ENCODE measurements around the gene KRTAP5-6. TPM values are rescaled to one million over a fixed set of nuclear protein-coding genes. Genes with fewer than 3 reads are reported as not detected.

Gene KRTAP5-6
- total and polyA plus RNA-seq, 12 donors, result not detected

DNA sequence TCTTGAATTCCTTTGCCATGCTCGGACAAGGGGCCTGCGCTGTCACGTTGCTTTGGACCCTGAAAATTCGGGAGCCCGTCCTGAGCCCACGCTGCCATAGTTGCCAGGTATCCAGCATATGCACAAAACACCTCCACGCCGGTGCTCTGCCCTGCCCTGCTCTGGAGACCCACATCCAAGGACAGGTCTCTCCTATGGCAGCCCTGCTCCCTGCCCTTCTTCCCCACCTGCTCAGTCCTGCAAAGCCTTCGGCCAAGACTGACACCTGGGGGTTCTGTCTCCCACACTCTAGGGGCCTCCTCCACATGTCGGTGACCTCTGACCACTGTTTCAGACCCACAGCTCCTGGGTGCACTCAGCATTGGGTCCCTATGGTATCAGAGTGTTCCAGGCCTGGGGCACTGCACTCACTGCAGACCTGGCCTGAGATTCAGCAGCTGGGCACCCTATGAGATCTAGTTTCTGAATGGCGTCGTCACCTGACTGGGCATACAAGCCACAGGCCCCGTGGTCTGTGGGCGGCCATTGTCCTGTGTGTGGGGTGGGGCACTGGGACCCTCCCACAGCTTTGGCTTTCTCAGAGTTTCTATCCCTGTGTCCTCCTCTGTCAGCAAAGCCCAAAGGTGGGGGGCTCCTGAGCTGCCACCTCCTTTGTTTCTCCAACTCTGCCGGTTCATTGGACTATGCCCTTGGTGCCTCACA, 2.0 kb upstream of the KRTAP5-6 start:
- ATAC-seq, result no peak
- WGBS, 2 donors, result 93 to 96% methylated on average over 15 of the region's 15 CpGs
- DNase-seq, result no peak

DNA sequence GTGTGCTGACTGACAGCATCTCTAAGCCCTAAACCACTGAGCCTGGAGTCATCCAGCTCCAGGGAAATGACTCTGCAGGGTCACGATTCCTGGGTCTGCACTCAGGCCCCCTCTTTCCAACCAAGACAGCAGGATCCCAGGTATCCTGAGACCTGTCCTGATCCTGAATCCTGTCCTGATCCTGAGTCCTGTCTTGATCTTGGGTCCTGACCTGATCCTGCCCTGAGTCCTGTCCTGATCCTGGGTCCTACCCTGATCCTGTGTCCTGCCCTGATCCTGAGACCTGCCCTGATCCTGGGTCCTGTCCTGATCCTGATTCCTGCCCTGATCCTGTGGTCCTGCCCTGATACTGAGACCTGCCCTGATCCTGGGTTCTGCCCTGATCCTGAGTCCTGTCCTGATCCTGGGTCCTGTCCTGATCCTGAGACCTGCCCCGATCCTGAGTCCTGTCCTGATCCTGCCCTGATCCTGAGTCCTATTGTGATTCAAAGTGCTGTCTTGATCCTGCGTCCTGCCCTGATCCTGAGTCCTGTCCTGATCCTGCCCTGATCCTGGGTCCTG, 1.4 kb upstream of the KRTAP5-6 start:
- ATAC-seq (no peak), DNase-seq (no peak)
- WGBS, 2 donors, result 98 to 100% methylated on average over 3 of the region's 3 CpGs
- H3K27me3 ChIP-seq, result peaks cover 0 to 16% (median 0%) of the 10 kb centered on the region in 7 donors
- H3K4me1 ChIP-seq, result peaks cover 5 to 15% (median 9%) of the 10 kb centered on the region in 9 donors
- H3K9me3 ChIP-seq, result no peaks in the 10 kb centered on the region
- no peaks in the 10 kb centered on the region for H3K36me3 ChIP-seq
- TF ChIP-seq, protein P1, sequence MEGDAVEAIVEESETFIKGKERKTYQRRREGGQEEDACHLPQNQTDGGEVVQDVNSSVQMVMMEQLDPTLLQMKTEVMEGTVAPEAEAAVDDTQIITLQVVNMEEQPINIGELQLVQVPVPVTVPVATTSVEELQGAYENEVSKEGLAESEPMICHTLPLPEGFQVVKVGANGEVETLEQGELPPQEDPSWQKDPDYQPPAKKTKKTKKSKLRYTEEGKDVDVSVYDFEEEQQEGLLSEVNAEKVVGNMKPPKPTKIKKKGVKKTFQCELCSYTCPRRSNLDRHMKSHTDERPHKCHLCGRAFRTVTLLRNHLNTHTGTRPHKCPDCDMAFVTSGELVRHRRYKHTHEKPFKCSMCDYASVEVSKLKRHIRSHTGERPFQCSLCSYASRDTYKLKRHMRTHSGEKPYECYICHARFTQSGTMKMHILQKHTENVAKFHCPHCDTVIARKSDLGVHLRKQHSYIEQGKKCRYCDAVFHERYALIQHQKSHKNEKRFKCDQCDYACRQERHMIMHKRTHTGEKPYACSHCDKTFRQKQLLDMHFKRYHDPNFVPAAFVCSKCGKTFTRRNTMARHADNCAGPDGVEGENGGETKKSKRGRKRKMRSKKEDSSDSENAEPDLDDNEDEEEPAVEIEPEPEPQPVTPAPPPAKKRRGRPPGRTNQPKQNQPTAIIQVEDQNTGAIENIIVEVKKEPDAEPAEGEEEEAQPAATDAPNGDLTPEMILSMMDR (IDR thresholded peaks at IDR 0.05), result no peak
- intact Hi-C loops (cut with DNase I), result loop anchor here in 4 of 10 donors (2.0 to 5.0 kb wide), 4 partner anchors 117 to 457 kb away; no protein-coding TSS in a partner anchor
- H3K4me3 ChIP-seq, result no peak overlapping the region
- no peak overlapping the region for H3K27ac ChIP-seq

More for the DNA sequence above, 2.0 kb upstream of the KRTAP5-6 start:
- peaks cover 5 to 15% (median 9%) of the 10 kb centered on the region in 9 donors for H3K4me1 ChIP-seq
- intact Hi-C loops (cut with DNase I), result loop anchor here (1.0 to 5.0 kb wide), 8 partner anchors 38 to 462 kb away; no protein-coding TSS in a partner anchor
- peaks cover 0 to 16% (median 0%) of the 10 kb centered on the region in 7 donors for H3K27me3 ChIP-seq
- no peaks in the 10 kb centered on the region for H3K36me3 ChIP-seq
- H3K9me3 ChIP-seq, result no peaks in the 10 kb centered on the region
- TF ChIP-seq, protein P1 (IDR thresholded peaks at IDR 0.05), result no peak
- no peak overlapping the region for H3K4me3 ChIP-seq
- no peak overlapping the region for H3K27ac ChIP-seq

DNA sequence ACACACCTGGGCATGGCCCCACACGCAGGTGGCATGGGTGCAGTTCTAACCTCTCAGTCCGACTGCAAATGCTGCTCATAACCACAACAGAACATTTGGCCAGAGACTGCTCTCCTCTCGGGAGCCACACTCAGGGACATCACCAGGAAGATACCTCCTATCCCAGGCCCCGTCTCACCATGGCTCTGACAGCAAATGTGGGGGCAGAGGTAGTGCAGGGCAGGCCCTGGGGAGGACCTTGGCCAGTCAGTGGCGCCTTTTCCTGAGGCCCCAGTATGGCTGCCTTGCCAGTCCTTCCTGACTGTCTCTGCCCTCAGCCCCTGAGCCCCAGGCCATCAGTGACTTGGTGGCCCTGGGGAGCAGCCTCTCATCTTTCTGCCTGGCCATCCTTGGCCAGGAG, 2.8 kb downstream of the KRTAP5-6 start:
- no peaks in the 10 kb centered on the region for H3K9me3 ChIP-seq
- no peaks in the 10 kb centered on the region for H3K4me1 ChIP-seq
- WGBS, 2 donors, result 80 to 82% methylated on average over 5 of the region's 5 CpGs
- no peak overlapping the region for H3K27ac ChIP-seq
- ATAC-seq (no peak), DNase-seq (no peak)
- intact Hi-C loops (cut with DNase I), result loop anchor here in 1 of 10 donors (5.0 kb wide), 2 partner anchors 113 to 453 kb away; no protein-coding TSS in a partner anchor
- TF ChIP-seq, protein P1 (IDR thresholded peaks at IDR 0.05), result no peak
- H3K27me3 ChIP-seq, result peaks cover 0 to 19% (median 4%) of the 10 kb centered on the region in 7 donors
- no peak overlapping the region for H3K4me3 ChIP-seq
- H3K36me3 ChIP-seq, result no peaks in the 10 kb centered on the region

DNA sequence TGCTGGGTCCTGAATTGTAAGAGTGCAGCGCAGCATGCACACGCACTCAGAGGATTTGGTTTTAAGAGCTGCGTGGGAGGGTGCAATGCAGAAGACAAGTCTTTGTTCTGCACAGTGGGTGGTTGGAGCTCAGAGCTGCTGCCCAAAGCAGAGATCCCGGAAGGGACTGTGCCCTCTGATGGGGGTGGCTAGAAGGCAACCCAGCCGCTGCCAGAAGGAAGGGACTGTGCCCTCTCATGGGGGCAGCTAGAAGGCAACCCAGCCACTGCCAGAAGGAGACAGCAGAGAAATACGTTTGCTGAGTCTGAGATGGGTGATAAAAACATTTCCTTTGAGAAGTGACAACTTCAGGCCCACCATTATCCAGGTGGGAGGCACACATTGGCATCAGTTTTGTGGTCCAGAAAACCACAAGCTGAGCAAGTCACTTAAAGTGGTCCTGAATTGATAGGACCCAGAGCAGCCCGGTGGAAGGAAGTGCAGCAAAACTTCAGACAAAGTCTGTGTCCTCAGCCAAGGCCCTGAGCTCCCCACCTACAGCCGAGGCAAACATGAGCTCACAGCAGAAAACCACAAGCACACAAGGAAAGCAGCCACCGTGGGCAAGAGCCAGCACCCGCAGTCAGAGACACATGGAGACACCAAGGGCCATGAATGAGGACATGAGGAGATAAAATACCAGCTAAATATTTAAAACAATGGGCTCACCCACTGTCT, 4.3 kb downstream of the KRTAP5-6 start:
- TF ChIP-seq, protein P1 (IDR thresholded peaks at IDR 0.05), result no peak
- intact Hi-C loops (cut with DNase I), result no loop called here
- 69 to 76% methylated on average over 10 of the region's 10 CpGs for WGBS, 2 donors

More for the DNA sequence above, 4.3 kb downstream of the KRTAP5-6 start:
- no peak overlapping the region for H3K27ac ChIP-seq
- H3K36me3 ChIP-seq, result no peaks in the 10 kb centered on the region
- no peaks in the 10 kb centered on the region for H3K9me3 ChIP-seq
- ATAC-seq (no peak), DNase-seq (no peak)
- H3K4me3 ChIP-seq, result no peak overlapping the region
- peaks cover 0 to 19% (median 0%) of the 10 kb centered on the region in 7 donors for H3K27me3 ChIP-seq
- no peaks in the 10 kb centered on the region for H3K4me1 ChIP-seq
